Measurements from ENCODE around the gene TMEM135.

GRCh38 chr11:87134524-87135106 is 96.9 kb downstream of the TMEM135 start:
- TF ChIP-seq, protein P1, sequence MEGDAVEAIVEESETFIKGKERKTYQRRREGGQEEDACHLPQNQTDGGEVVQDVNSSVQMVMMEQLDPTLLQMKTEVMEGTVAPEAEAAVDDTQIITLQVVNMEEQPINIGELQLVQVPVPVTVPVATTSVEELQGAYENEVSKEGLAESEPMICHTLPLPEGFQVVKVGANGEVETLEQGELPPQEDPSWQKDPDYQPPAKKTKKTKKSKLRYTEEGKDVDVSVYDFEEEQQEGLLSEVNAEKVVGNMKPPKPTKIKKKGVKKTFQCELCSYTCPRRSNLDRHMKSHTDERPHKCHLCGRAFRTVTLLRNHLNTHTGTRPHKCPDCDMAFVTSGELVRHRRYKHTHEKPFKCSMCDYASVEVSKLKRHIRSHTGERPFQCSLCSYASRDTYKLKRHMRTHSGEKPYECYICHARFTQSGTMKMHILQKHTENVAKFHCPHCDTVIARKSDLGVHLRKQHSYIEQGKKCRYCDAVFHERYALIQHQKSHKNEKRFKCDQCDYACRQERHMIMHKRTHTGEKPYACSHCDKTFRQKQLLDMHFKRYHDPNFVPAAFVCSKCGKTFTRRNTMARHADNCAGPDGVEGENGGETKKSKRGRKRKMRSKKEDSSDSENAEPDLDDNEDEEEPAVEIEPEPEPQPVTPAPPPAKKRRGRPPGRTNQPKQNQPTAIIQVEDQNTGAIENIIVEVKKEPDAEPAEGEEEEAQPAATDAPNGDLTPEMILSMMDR (IDR thresholded peaks at IDR 0.05) = no peak
- TF ChIP-seq POLR2A (IDR thresholded peaks at IDR 0.05) = no peak

Data from thyroid gland (tissue), 4 donors.